K562 (cell line): ENCODE results near the gene TMEM154. TPM values are rescaled to one million over a fixed set of nuclear protein-coding genes. Genes with fewer than 3 reads are reported as not detected.

ENCODE experiments used
- ATAC-seq: fragments of 200-7000 bp; cut with Tn5 transposase; 3 replicates; pipeline ENCODE4 v1.9.1; 2020; ENCODE audit warnings: moderate library complexity
- BruUV-seq: library from RNA; stranded (reverse); fragments of 400-500 nt; replicated peaks from 2 replicates; lab custom pipeline; 2021; lab: Mats Ljungman, UMichigan
- CTCF ChIA-PET: fragments of 300-600 bp; formaldehyde crosslinking; extraction: SDS; loops from one replicate; lab custom pipeline; 2021; ENCODE audit warnings: low intra/inter-chr PET ratio; lab: Yijun Ruan, JAX
- POLR2A ChIA-PET: fragments of 300-600, 350-650 bp; sonication (Branson Sonifier 250); formaldehyde crosslinking; extraction: SDS; loops from one replicate; lab custom pipeline; 2021; ENCODE audit warnings: antibody characterized with exemption, inconsistent platforms; lab: Yijun Ruan, JAX
- DNase-seq, 4 experiments: peaks; one replicate each; pipeline versions ENCODE4 v3.0.0 to v3.0.0-alpha.2; 2011 to 2018; ENCODE audit warnings: low spot score in 3 of 4, mixed read lengths in 3 of 4; ENCODE audit errors: extremely low read depth in 1 of 4
- FAIRE-seq: peaks from 2 replicates; lab custom pipeline; 2011; peaks lifted over from hg19 to GRCh38; lab: Jason Lieb, UNC
- H2AFZ ChIP-seq: 2 replicates; pipeline ENCODE4 v1.6.0; 2011; ENCODE audit warnings: low read depth, low read length, control low read depth, inconsistent platforms
- H3K27ac ChIP-seq: fragments of 200-600 bp; 3 replicates; pipeline ENCODE4 v1.8.0; 2011; ENCODE audit warnings: low read depth, mild to moderate bottlenecking, control low read depth, inconsistent platforms, low read length, moderate library complexity, mixed read lengths; ENCODE audit errors: extremely low read depth
- H3K27me3 ChIP-seq, 2 experiments: fragments of 300-600 bp in 1 of 2; 2 replicates in 1 of 2; 3 replicates in 1 of 2; pipeline versions ENCODE4 v1.6.0 to v1.8.0; 2011; ENCODE audit warnings: inconsistent platforms in 2 of 2, low read length in 2 of 2, mild to moderate bottlenecking in 1 of 2, mixed read lengths in 1 of 2, moderate library complexity in 1 of 2; ENCODE audit not compliant: control insufficient read depth in 2 of 2, insufficient read depth in 2 of 2
- H3K36me3 ChIP-seq: fragments of 300-600 bp; 3 replicates; pipeline ENCODE4 v1.8.0; 2011; ENCODE audit warnings: mild to moderate bottlenecking, low read length, inconsistent platforms; ENCODE audit not compliant: control insufficient read depth, insufficient read depth
- H3K4me1 ChIP-seq, 2 experiments: fragments of 200-600 bp in 1 of 2; replicated peaks in 1 of 2; 2 replicates in 1 of 2; 3 replicates in 1 of 2; pipeline versions ENCODE4 v1.5.1 to v1.8.0; 2011; ENCODE audit warnings: inconsistent platforms in 2 of 2, low read length in 2 of 2, mild to moderate bottlenecking in 1 of 2, mixed read lengths in 1 of 2, moderate library complexity in 1 of 2; ENCODE audit not compliant: control insufficient read depth in 2 of 2, insufficient read depth in 2 of 2
- H3K4me2 ChIP-seq: 2 replicates; pipeline ENCODE4 v1.6.1; 2011; ENCODE audit warnings: low read length, control low read depth, inconsistent platforms, mixed read lengths; ENCODE audit not compliant: insufficient read depth
- H3K4me3 ChIP-seq: fragments of 200-600 bp; sonication (generic), shearing (Covaris generic); 2 replicates; pipeline ENCODE4 v1.5.1; 2016; ENCODE audit warnings: control low read depth, inconsistent platforms
- H3K79me2 ChIP-seq: fragments of 200-600 bp; 3 replicates; pipeline ENCODE4 v1.8.0; 2011; ENCODE audit warnings: low read length, inconsistent platforms; ENCODE audit not compliant: control insufficient read depth, insufficient read depth
- H3K9ac ChIP-seq, 2 experiments: 2 replicates each; pipeline versions ENCODE4 v1.6.0 to v1.6.1; 2011; ENCODE audit warnings: low read depth in 2 of 2, low read length in 2 of 2, control low read depth in 1 of 2, inconsistent platforms in 1 of 2, mild to moderate bottlenecking in 1 of 2, mixed read lengths in 1 of 2; ENCODE audit not compliant: insufficient read depth in 1 of 2
- H3K9me1 ChIP-seq: one replicate; pipeline ENCODE4 v1.6.0; 2011; ENCODE audit warnings: inconsistent platforms, mild to moderate bottlenecking, low read length, moderate library complexity; ENCODE audit not compliant: control insufficient read depth, insufficient read depth
- H3K9me3 ChIP-seq: replicated peaks from 2 replicates; pipeline ENCODE4 v1.5.1; 2011; ENCODE audit warnings: low read depth, low read length, inconsistent platforms; ENCODE audit not compliant: control insufficient read depth, insufficient read depth
- H4K20me1 ChIP-seq: replicated peaks from 2 replicates; pipeline ENCODE4 v1.6.1; 2011; ENCODE audit warnings: low read length, inconsistent platforms, mixed read lengths; ENCODE audit not compliant: control insufficient read depth, insufficient read depth
- CBFB ChIP-seq: sonication (generic); formaldehyde crosslinking; IDR thresholded peaks from 2 replicates; pipeline ENCODE4 v1.4.0; 2020; ENCODE audit warnings: mild to moderate bottlenecking, missing genetic modification reagents
- FOXA1 ChIP-seq: fragments of 450-650 bp; IDR thresholded peaks from 2 replicates; pipeline ENCODE4 v1.6.1; 2016; ENCODE audit warnings: mild to moderate bottlenecking, borderline replicate concordance
- HEY1 ChIP-seq: fragments of 250-450 bp; sonication (Bioruptor Pico); IDR thresholded peaks from 2 replicates; pipeline ENCODE4 v1.5.0; 2020; ENCODE audit warnings: mild to moderate bottlenecking, moderate library complexity, borderline replicate concordance
- HNRNPK ChIP-seq: fragments of 200-400 bp; formaldehyde crosslinking; IDR thresholded peaks from one replicate; pipeline ENCODE4 v1.6.1; 2018; ENCODE audit warnings: mild to moderate bottlenecking, low read depth, low read length; ENCODE audit not compliant: poor library complexity, severe bottlenecking
- KLF1 ChIP-seq: fragments of 450-650 bp; IDR thresholded peaks from 2 replicates; pipeline ENCODE4 v1.6.1; 2016; ENCODE audit warnings: missing genetic modification characterization, missing compliant biosample characterization
- MCM2 ChIP-seq: fragments of 450-650 bp; IDR thresholded peaks from 2 replicates; pipeline ENCODE4 v1.6.1; 2017; ENCODE audit warnings: low read depth, mild to moderate bottlenecking
- RBM22 ChIP-seq: fragments of 200-400 bp; formaldehyde crosslinking; IDR thresholded peaks from 2 replicates; pipeline ENCODE4 v1.6.1; 2018; ENCODE audit warnings: low read length, low read depth; ENCODE audit not compliant: poor library complexity, severe bottlenecking
- ZBTB8A ChIP-seq: fragments of 450-650 bp; IDR thresholded peaks from 2 replicates; pipeline ENCODE4 v1.6.1; 2018; ENCODE audit warnings: mild to moderate bottlenecking, moderate library complexity; ENCODE audit not compliant: partially characterized antibody
- ZNF124 ChIP-seq: sonication (generic); formaldehyde crosslinking; IDR thresholded peaks from 2 replicates; pipeline ENCODE4 v1.8.1; 2022; ENCODE audit warnings: missing genetic modification reagents
- ZNF347 ChIP-seq: fragments of 450-650 bp; formaldehyde crosslinking; IDR thresholded peaks from 2 replicates; pipeline ENCODE4 v1.4.0; 2020; ENCODE audit warnings: low read depth, mild to moderate bottlenecking, moderate library complexity
- ZNF551 ChIP-seq: fragments of 250-450 bp; sonication (Bioruptor Pico); IDR thresholded peaks from 2 replicates; pipeline ENCODE4 v1.5.0; 2021; ENCODE audit warnings: mild to moderate bottlenecking, moderate library complexity
- ZNF764 ChIP-seq: fragments of 250-450 bp; sonication (Bioruptor Pico); IDR thresholded peaks from 2 replicates; pipeline ENCODE4 v1.4.0; 2020; ENCODE audit warnings: low read depth, mild to moderate bottlenecking, moderate library complexity
- ZNF778 ChIP-seq: fragments of 450-650 bp; formaldehyde crosslinking; IDR thresholded peaks from 2 replicates; pipeline ENCODE4 v1.4.0; 2020; ENCODE audit warnings: mild to moderate bottlenecking, moderate library complexity
- ZNF830 ChIP-seq: fragments of 250-450 bp; sonication (Bioruptor Pico); IDR thresholded peaks from 2 replicates; pipeline ENCODE4 v1.5.0; 2021; ENCODE audit warnings: mild to moderate bottlenecking
- WGBS: fragments of 100-300 bp; shearing (Covaris generic); methylation state at CpG from one replicate; pipeline ENCODE4 v1.1.6; 2016; ENCODE audit warnings: low coverage, mixed read lengths; ENCODE audit not compliant: insufficient coverage; ENCODE audit errors: missing lambda C conversion rate; 5-methylcytosine and 5-hydroxymethylcytosine counted together
- in situ Hi-C: fragments of 300-500 bp; cut with MboI; formaldehyde crosslinking; loops from 4 replicates; pipeline ENCODE4 v1.15.0; 2018; ENCODE audit warnings: inconsistent platforms, mixed read lengths
- intact Hi-C: fragments of 100-400 bp; cut with micrococcal nuclease; formaldehyde crosslinking; loops from 2 replicates; pipeline ENCODE4 v1.14.2; 2022
- polyA plus RNA-seq, 8 experiments: library from polyadenylated mRNA; depleted of rRNA in 4 of 8; stranded (reverse) in 5 of 8; unstranded in 3 of 8; fragments of >200 nt; fragmentation: Nextera tagmentation in 2 of 8; fragmentation: Illumina TruSeq in 1 of 8; extraction: Ambion mirVana in 2 of 8; extraction: Trizol in 1 of 8; gene quantifications; 2 replicates each; pipeline versions ENCODE4 v1.2.1 to v1.2.3, GENCODE V29; 2011 to 2014; ENCODE audit warnings: inconsistent platforms in 1 of 8, missing spikeins in 1 of 8
- total RNA-seq, 7 experiments: library from RNA; depleted of rRNA in 6 of 7; stranded (reverse); fragments of >200 nt in 6 of 7; fragmentation: Illumina TruSeq in 2 of 7; extraction: Trizol in 2 of 7; gene quantifications; 2 replicates each; pipeline versions ENCODE4 v1.2.1 to v1.2.3, GENCODE V29; 2011 to 2021; ENCODE audit warnings: low replicate concordance in 1 of 7
- TF ChIP-seq, protein P1 (sequence below): sonication (generic); formaldehyde crosslinking; IDR thresholded peaks from 2 replicates; pipeline ENCODE4 v1.8.0; 2022; ENCODE audit warnings: mild to moderate bottlenecking, missing genetic modification reagents

Gene TMEM154
- total and polyA plus RNA-seq, 9 of the 15 experiments (the other 6 are each of a cell fraction or from before 2014, with no cell fraction given), result 0.13 to 1.8 (median 0.58) TPM

DNA sequence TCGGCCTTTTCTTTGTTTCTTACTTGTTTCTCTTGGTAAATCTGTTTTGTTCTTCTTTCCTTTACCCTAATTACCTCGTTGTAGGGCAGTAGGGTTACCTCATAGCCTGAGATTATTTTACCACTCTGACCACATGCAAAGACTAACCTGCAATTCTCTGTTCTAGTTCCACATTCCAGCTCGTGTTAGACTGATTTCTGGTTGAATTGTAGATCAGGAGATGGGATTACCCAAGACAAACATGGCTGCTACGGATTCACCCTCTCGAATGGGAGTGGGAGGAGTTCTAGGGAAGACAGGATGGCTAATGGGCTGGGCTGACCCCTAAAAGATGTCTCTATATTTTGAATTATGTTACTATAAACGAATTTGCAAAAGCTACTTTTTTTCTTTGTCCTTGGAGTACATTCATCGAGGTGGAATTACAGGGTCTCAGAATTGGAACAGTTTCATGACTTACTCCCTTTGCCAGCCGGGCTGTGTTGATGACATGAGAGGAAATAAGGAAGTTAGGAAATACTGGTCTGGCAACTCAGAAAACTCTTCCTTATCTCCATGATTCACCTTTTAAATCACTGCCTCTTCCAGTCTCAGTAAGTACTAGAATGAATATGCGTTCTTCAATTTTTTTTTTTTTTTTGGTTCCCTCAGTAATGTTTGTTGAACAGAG lies 107.2 kb downstream of the TMEM154 start (continued):
- no peak for TF ChIP-seq MCM2
- TF ChIP-seq ZNF830, result no peak
- no peak for TF ChIP-seq ZBTB8A
- TF ChIP-seq, protein P1, sequence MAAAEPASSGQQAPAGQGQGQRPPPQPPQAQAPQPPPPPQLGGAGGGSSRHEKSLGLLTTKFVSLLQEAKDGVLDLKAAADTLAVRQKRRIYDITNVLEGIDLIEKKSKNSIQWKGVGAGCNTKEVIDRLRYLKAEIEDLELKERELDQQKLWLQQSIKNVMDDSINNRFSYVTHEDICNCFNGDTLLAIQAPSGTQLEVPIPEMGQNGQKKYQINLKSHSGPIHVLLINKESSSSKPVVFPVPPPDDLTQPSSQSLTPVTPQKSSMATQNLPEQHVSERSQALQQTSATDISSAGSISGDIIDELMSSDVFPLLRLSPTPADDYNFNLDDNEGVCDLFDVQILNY, result no peak
- no peak for TF ChIP-seq ZNF347
- TF ChIP-seq ZNF764 (CRISPR knock-in tag), result no peak

DNA sequence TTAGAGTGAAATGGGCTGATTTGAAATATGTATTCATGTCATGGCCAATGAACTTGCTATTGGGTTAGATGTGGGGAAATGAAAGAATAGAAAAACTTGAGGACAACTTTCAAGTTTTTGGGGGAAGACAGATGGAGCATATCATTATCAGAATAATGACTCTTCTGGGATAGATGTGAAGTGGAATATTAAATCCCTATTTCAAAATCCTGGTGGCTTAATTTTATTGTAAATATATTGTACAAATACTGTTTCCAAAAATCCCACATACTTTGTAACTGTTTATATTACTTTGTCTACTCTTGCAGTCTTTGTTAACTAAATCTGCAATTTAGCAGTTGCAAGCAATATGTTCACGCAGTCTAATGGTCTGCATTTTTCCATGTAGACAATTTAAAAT lies 108.0 kb downstream of the TMEM154 start:
- no TSS peak for BruUV-seq
- TF ChIP-seq ZNF124, result no peak
- TF ChIP-seq HNRNPK, result no peak
- TF ChIP-seq FOXA1, result no peak
- TF ChIP-seq ZNF551 (CRISPR knock-in tag), result no peak
- no peak for TF ChIP-seq ZNF778 (CRISPR knock-in tag)
- TF ChIP-seq KLF1 (tag), result no peak
- TF ChIP-seq RBM22, result no peak
- no peak for TF ChIP-seq HEY1
- TF ChIP-seq CBFB (CRISPR knock-in tag), result no peak
- TF ChIP-seq, all 486 proteins: peak for 0
- H3K27ac ChIP-seq, result no peak overlapping the region
- WGBS, result 10% methylated on average over 1 of the region's 1 CpG
- H3K79me2 ChIP-seq, result no peaks in the 10 kb centered on the region
- no peak overlapping the region for H3K4me3 ChIP-seq
- H3K4me1 ChIP-seq, result peaks cover 0 to 3% of the 10 kb centered on the region in 2 experiments; a peak in 1 of 5 replicates
- intact Hi-C loops, result no loop called here
- H3K27me3 ChIP-seq, result peaks cover 0 to 11% of the 10 kb centered on the region in 2 experiments; a peak in 2 of 5 replicates
- ChIA-PET POLR2A (interaction anchor here (0.6 kb wide), 1 partner anchor 11 kb away, joined by 3 read pairs; no protein-coding TSS in a partner anchor), CTCF (no interaction called here)
- H3K9me1 ChIP-seq, result no peaks in the 10 kb centered on the region
- ATAC-seq, result no peak
- in situ Hi-C loops, result no loop called here
- H3K9ac ChIP-seq, result no peak overlapping the region
- no peak overlapping the region for H2AFZ ChIP-seq
- H3K9me3 ChIP-seq, result no peaks in the 10 kb centered on the region
- no peak for FAIRE-seq
- no peaks in the 10 kb centered on the region for H4K20me1 ChIP-seq
- no peak for DNase-seq
- no peak overlapping the region for H3K4me2 ChIP-seq
- no peaks in the 10 kb centered on the region for H3K36me3 ChIP-seq
